Measurements from ENCODE around the gene SC5D. TPM values are rescaled to one million over a fixed set of nuclear protein-coding genes. Genes with fewer than 3 reads are reported as not detected.

SC5D gene
- total RNA-seq, 2 donors from 2014 or later, result 14.9 to 28.5 TPM

GRCh38 chr11:121298774-121299173 lies 6.2 kb downstream of the SC5D start:
- Histone ChIP-seq H3K27ac (no peak overlapping the region), H3K36me3 (no peaks in the 10 kb centered on the region), H3K4me1 (ENCODE audit: control insufficient read depth in 1 of 2, low read depth in 2 of 2) (peaks cover 4 to 12% of the 10 kb centered on the region in 2 donors), H3K4me3 (no peak overlapping the region), H3K27me3 (replicated peaks; ENCODE audit: insufficient read depth) (no peaks in the 10 kb centered on the region), H3K9me3 (no peaks in the 10 kb centered on the region)
- TF ChIP-seq, protein P1, sequence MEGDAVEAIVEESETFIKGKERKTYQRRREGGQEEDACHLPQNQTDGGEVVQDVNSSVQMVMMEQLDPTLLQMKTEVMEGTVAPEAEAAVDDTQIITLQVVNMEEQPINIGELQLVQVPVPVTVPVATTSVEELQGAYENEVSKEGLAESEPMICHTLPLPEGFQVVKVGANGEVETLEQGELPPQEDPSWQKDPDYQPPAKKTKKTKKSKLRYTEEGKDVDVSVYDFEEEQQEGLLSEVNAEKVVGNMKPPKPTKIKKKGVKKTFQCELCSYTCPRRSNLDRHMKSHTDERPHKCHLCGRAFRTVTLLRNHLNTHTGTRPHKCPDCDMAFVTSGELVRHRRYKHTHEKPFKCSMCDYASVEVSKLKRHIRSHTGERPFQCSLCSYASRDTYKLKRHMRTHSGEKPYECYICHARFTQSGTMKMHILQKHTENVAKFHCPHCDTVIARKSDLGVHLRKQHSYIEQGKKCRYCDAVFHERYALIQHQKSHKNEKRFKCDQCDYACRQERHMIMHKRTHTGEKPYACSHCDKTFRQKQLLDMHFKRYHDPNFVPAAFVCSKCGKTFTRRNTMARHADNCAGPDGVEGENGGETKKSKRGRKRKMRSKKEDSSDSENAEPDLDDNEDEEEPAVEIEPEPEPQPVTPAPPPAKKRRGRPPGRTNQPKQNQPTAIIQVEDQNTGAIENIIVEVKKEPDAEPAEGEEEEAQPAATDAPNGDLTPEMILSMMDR (IDR thresholded peaks at IDR 0.05), result no peak
- DNase-seq (ENCODE audit: low spot score) (no peak), ATAC-seq (ENCODE audit: insufficient number of reproducible peaks, low FRiP score, low read depth) (no peak)

DNA sequence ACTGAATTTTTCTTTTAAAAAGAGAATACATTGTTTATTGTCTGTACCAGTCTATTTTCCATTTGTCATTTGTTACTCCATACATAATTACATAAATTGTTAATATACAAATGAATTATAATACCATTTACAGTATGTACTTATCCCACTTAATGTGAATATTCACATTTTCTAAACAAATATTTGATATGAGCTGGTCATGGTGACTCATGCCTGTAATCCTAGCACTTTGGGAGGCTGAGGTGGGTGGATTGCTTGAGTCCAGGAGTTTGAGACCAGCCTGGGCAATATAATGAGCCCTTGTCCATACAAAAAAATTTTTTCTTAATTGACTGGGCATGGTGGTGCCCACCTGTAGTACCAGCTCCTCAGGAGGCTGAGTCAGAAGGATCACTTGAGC lies 6.8 kb downstream of the SC5D start:
- H3K36me3 ChIP-seq, result no peaks in the 10 kb centered on the region
- no peak overlapping the region for H3K27ac ChIP-seq
- H3K9me3 ChIP-seq, result no peaks in the 10 kb centered on the region
- H3K4me1 ChIP-seq (ENCODE audit: control insufficient read depth in 1 of 2, low read depth in 2 of 2), result peaks cover 0 to 7% of the 10 kb centered on the region in 2 donors
- H3K27me3 ChIP-seq (replicated peaks; ENCODE audit: insufficient read depth), result no peaks in the 10 kb centered on the region
- no peak for DNase-seq (ENCODE audit: low spot score)
- H3K4me3 ChIP-seq, result no peak overlapping the region
- ATAC-seq (ENCODE audit: insufficient number of reproducible peaks, low FRiP score, low read depth), result no peak
- TF ChIP-seq, protein P1 (IDR thresholded peaks at IDR 0.05), result no peak

- TF ChIP-seq, protein P1 (IDR thresholded peaks at IDR 0.05), result no peak
- DNase-seq (ENCODE audit: low spot score) (no peak), ATAC-seq (ENCODE audit: insufficient number of reproducible peaks, low FRiP score, low read depth) (no peak)
- Histone ChIP-seq H3K4me3 (no peak overlapping the region), H3K27me3 (replicated peaks; ENCODE audit: insufficient read depth) (no peaks in the 10 kb centered on the region), H3K9me3 (no peaks in the 10 kb centered on the region), H3K4me1 (ENCODE audit: control insufficient read depth in 1 of 2, low read depth in 2 of 2) (no peaks in the 10 kb centered on the region), H3K36me3 (peaks cover 4% of the 10 kb centered on the region), H3K27ac (no peak overlapping the region)
Observed at GRCh38 chr11:121300313-121300971, 7.9 kb downstream of the SC5D start.

- H3K36me3 ChIP-seq, result peaks cover 5% of the 10 kb centered on the region
- TF ChIP-seq, protein P1 (IDR thresholded peaks at IDR 0.05), result no peak
- no peak for DNase-seq (ENCODE audit: low spot score)
- no peaks in the 10 kb centered on the region for H3K4me1 ChIP-seq (ENCODE audit: control insufficient read depth in 1 of 2, low read depth in 2 of 2)
- H3K27ac ChIP-seq, result no peak overlapping the region
- no peaks in the 10 kb centered on the region for H3K27me3 ChIP-seq (replicated peaks; ENCODE audit: insufficient read depth)
- H3K9me3 ChIP-seq, result no peaks in the 10 kb centered on the region
- H3K4me3 ChIP-seq, result no peak overlapping the region
- ATAC-seq (ENCODE audit: insufficient number of reproducible peaks, low FRiP score, low read depth), result no peak
Observed at GRCh38 chr11:121300972-121301699, 8.6 kb downstream of the SC5D start.

- Histone ChIP-seq H3K36me3 (peaks cover 23% of the 10 kb centered on the region), H3K4me3 (no peak overlapping the region), H3K9me3 (no peaks in the 10 kb centered on the region), H3K4me1 (ENCODE audit: control insufficient read depth in 1 of 2, low read depth in 2 of 2) (no peaks in the 10 kb centered on the region), H3K27ac (no peak overlapping the region), H3K27me3 (replicated peaks; ENCODE audit: insufficient read depth) (no peaks in the 10 kb centered on the region)
- DNase-seq (ENCODE audit: low spot score) (no peak), ATAC-seq (ENCODE audit: insufficient number of reproducible peaks, low FRiP score, low read depth) (no peak)
- TF ChIP-seq, protein P1 (IDR thresholded peaks at IDR 0.05), result no peak
Observed at GRCh38 chr11:121304759-121305158, 12.2 kb downstream of the SC5D start.

All from thoracic aorta (tissue), 2 donors.